H9 (cell line): ENCODE results near the gene VPREB1. TPM values are rescaled to one million over a fixed set of nuclear protein-coding genes. Genes with fewer than 3 reads are reported as not detected.
"Not testable (repeated sequence)": the region's sequence is repeated elsewhere in the genome, so short reads cannot be mapped to it uniquely, and the experiment has no call there.

Experiments
- DNase-seq: peaks from one replicate; pipeline ENCODE4 v3.0.0-alpha.2; 2017
- H2AFZ ChIP-seq: one replicate; pipeline ENCODE4 v1.6.1; 2013; ENCODE audit warnings: mild to moderate bottlenecking, low read length, control low read depth, moderate library complexity
- H2AK5ac ChIP-seq: 2 replicates; pipeline ENCODE4 v1.6.1; 2013; ENCODE audit warnings: low read length, control low read depth, mixed read lengths; ENCODE audit not compliant: insufficient read length
- H2BK120ac ChIP-seq: one replicate; pipeline ENCODE4 v1.6.1; 2013; ENCODE audit warnings: low read depth, mild to moderate bottlenecking, low read length, control low read depth, inconsistent platforms; ENCODE audit not compliant: poor library complexity, severe bottlenecking
- H2BK12ac ChIP-seq: 2 replicates; pipeline ENCODE4 v1.6.1; 2013; ENCODE audit warnings: low read length, control low read depth, mixed read lengths, low read depth; ENCODE audit not compliant: insufficient read length
- H2BK15ac ChIP-seq: 2 replicates; pipeline ENCODE4 v1.6.1; 2013; ENCODE audit warnings: low read depth, low read length, control low read depth
- H2BK20ac ChIP-seq: one replicate; pipeline ENCODE4 v1.6.1; 2013; ENCODE audit warnings: low read depth, mild to moderate bottlenecking, low read length, control low read depth, inconsistent platforms; ENCODE audit not compliant: poor library complexity, severe bottlenecking
- H2BK5ac ChIP-seq: 2 replicates; pipeline ENCODE4 v1.6.1; 2013; ENCODE audit warnings: low read length, control low read depth, mixed read lengths; ENCODE audit not compliant: insufficient read length
- H3K14ac ChIP-seq: 2 replicates; pipeline ENCODE4 v1.6.1; 2013; ENCODE audit warnings: low read length, control low read depth; ENCODE audit not compliant: insufficient read depth
- H3K18ac ChIP-seq: 2 replicates; pipeline ENCODE4 v1.6.1; 2013; ENCODE audit warnings: low read depth, mild to moderate bottlenecking, mixed read lengths, low read length, control low read depth; ENCODE audit not compliant: insufficient read length
- H3K23ac ChIP-seq: 2 replicates; pipeline ENCODE4 v1.6.1; 2013; ENCODE audit warnings: low read length, control low read depth, mixed read lengths, low read depth; ENCODE audit not compliant: insufficient read length
- H3K23me2 ChIP-seq: 2 replicates; pipeline ENCODE4 v1.6.1; 2013; ENCODE audit warnings: low read depth, mild to moderate bottlenecking, mixed read lengths, low read length, control low read depth; ENCODE audit not compliant: insufficient read length, poor library complexity, severe bottlenecking
- H3K27ac ChIP-seq: 2 replicates; pipeline ENCODE4 v1.5.1; 2013; ENCODE audit warnings: low read length, control low read depth, mixed read lengths, low read depth; ENCODE audit not compliant: insufficient read length
- H3K27me3 ChIP-seq: 2 replicates; pipeline ENCODE4 v1.6.1; 2013; ENCODE audit warnings: low read length, control low read depth, inconsistent platforms; ENCODE audit not compliant: insufficient read depth
- H3K4ac ChIP-seq: 2 replicates; pipeline ENCODE4 v1.6.1; 2013; ENCODE audit warnings: low read depth, mild to moderate bottlenecking, control low read depth, inconsistent platforms, low read length, moderate library complexity
- H3K4me1 ChIP-seq: 2 replicates; pipeline ENCODE4 v1.6.1; 2013; ENCODE audit warnings: low read length, control low read depth, inconsistent platforms; ENCODE audit not compliant: insufficient read depth
- H3K4me2 ChIP-seq: 2 replicates; pipeline ENCODE4 v1.6.1; 2013; ENCODE audit warnings: low read length, control low read depth, mixed read lengths; ENCODE audit not compliant: insufficient read length, insufficient read depth
- H3K56ac ChIP-seq: 2 replicates; pipeline ENCODE4 v1.6.1; 2013; ENCODE audit warnings: low read depth, mild to moderate bottlenecking, mixed read lengths, low read length, control low read depth; ENCODE audit not compliant: insufficient read length
- H3K79me1 ChIP-seq: 2 replicates; pipeline ENCODE4 v1.6.1; 2013; ENCODE audit warnings: low read depth, mild to moderate bottlenecking, moderate library complexity, low read length, control low read depth, inconsistent platforms; ENCODE audit not compliant: insufficient read depth, poor library complexity, severe bottlenecking
- H3K79me2 ChIP-seq: 2 replicates; pipeline ENCODE4 v1.6.1; 2013; ENCODE audit warnings: low read length, control low read depth, inconsistent platforms; ENCODE audit not compliant: insufficient read depth
- H3K9ac ChIP-seq: 2 replicates; pipeline ENCODE4 v1.6.1; 2013; ENCODE audit warnings: low read length, control low read depth, mixed read lengths; ENCODE audit not compliant: insufficient read length; ENCODE audit errors: extremely low read depth
- H3K9me3 ChIP-seq: one replicate; pipeline ENCODE4 v1.6.1; 2013; ENCODE audit warnings: low read depth, low read length, inconsistent platforms; ENCODE audit not compliant: control insufficient read depth
- H3T11ph ChIP-seq: one replicate; pipeline ENCODE4 v1.6.1; 2013; ENCODE audit warnings: mild to moderate bottlenecking, low read length, control low read depth, inconsistent platforms
- H4K20me1 ChIP-seq: one replicate; pipeline ENCODE4 v1.6.1; 2013; ENCODE audit not compliant: control insufficient read depth, insufficient read length, insufficient read depth
- H4K5ac ChIP-seq: 2 replicates; pipeline ENCODE4 v1.6.1; 2013; ENCODE audit warnings: low read depth, mild to moderate bottlenecking, mixed read lengths, low read length, control low read depth; ENCODE audit not compliant: insufficient read length
- H4K8ac ChIP-seq: replicated peaks from 2 replicates; pipeline ENCODE4 v1.6.1; 2013; ENCODE audit warnings: low read length, control low read depth, mixed read lengths, low read depth; ENCODE audit not compliant: insufficient read length
- H4K91ac ChIP-seq: 2 replicates; pipeline ENCODE4 v1.6.1; 2013; ENCODE audit warnings: low read depth, mild to moderate bottlenecking, moderate library complexity, mixed read lengths, low read length, control low read depth; ENCODE audit not compliant: insufficient read length
- H3K27ac Mint-ChIP-seq, 3 experiments: 2 replicates in 2 of 3; 3 replicates in 1 of 3; pipeline ENCODE4 v1.8.0; 2020 to 2021; ENCODE audit warnings: mixed read lengths in 3 of 3, mild to moderate bottlenecking in 1 of 3, moderate library complexity in 1 of 3
- H3K27me3 Mint-ChIP-seq: 2 replicates; pipeline ENCODE4 v1.8.0; 2021; ENCODE audit warnings: low read depth, mild to moderate bottlenecking, moderate library complexity, mixed read lengths
- H3K36me3 Mint-ChIP-seq, 3 experiments: 2 replicates in 2 of 3; 3 replicates in 1 of 3; pipeline ENCODE4 v1.8.0; 2020 to 2021; ENCODE audit warnings: low read depth in 3 of 3, mixed read lengths in 3 of 3; ENCODE audit not compliant: insufficient read depth in 1 of 3
- H3K4me1 Mint-ChIP-seq, 2 experiments: 2 replicates each; pipeline ENCODE4 v1.8.0; 2020; ENCODE audit warnings: mixed read lengths in 2 of 2
- H3K4me3 Mint-ChIP-seq, 2 experiments: 2 replicates in 1 of 2; 3 replicates in 1 of 2; pipeline ENCODE4 v1.8.0; 2020 to 2021; ENCODE audit warnings: mild to moderate bottlenecking in 2 of 2, mixed read lengths in 2 of 2, moderate library complexity in 1 of 2
- H3K9me3 Mint-ChIP-seq, 2 experiments: 2 replicates in 1 of 2; 3 replicates in 1 of 2; pipeline ENCODE4 v1.8.0; 2020; ENCODE audit warnings: mild to moderate bottlenecking in 2 of 2, mixed read lengths in 2 of 2, moderate library complexity in 1 of 2
- WGBS: extraction: QIAGEN DNeasy Blood & Tissue Kit; methylation state at CpG from one replicate; pipeline ENCODE4 v1.1.7; 2013; ENCODE audit warnings: missing lambda C conversion rate, low lambda C conversion rate, mixed read lengths; ENCODE audit not compliant: insufficient read length; ENCODE audit errors: extremely low coverage; 5-methylcytosine and 5-hydroxymethylcytosine counted together
- total RNA-seq: library from RNA; stranded (reverse); gene quantifications from 2 replicates; pipeline ENCODE4 v1.2.1, GENCODE V29; 2021

The VPREB1 gene
- total RNA-seq, 1 experiment from 2014 or later, result not detected

- H3K4me2 ChIP-seq, H3K4me1 Mint-ChIP-seq, H2BK12ac ChIP-seq, H3K14ac ChIP-seq, H3K4me1 ChIP-seq, H2AK5ac ChIP-seq, H3K9me3 ChIP-seq, H3K36me3 Mint-ChIP-seq, H3K56ac ChIP-seq, H3K18ac ChIP-seq, DNase-seq, H2BK120ac ChIP-seq, H3K27me3 ChIP-seq, H4K20me1 ChIP-seq, H4K8ac ChIP-seq, H4K5ac ChIP-seq, H3K79me1 ChIP-seq, H3K4ac ChIP-seq, H2BK5ac ChIP-seq, H3K9me3 Mint-ChIP-seq, H3T11ph ChIP-seq, H3K79me2 ChIP-seq, H2BK20ac ChIP-seq, H4K91ac ChIP-seq, H3K23ac ChIP-seq, H3K27ac ChIP-seq, H2AFZ ChIP-seq, H3K9ac ChIP-seq, H3K4me3 Mint-ChIP-seq, H2BK15ac ChIP-seq, H3K27ac Mint-ChIP-seq, H3K23me2 ChIP-seq: not testable (repeated sequence)
- 99% methylated on average over 5 of the region's 5 CpGs for WGBS
- H3K27me3 Mint-ChIP-seq, result peaks cover 19% of the 10 kb centered on the region
Observed at GRCh38 chr22:22287106-22287626, 42.6 kb downstream of the VPREB1 start.

DNA sequence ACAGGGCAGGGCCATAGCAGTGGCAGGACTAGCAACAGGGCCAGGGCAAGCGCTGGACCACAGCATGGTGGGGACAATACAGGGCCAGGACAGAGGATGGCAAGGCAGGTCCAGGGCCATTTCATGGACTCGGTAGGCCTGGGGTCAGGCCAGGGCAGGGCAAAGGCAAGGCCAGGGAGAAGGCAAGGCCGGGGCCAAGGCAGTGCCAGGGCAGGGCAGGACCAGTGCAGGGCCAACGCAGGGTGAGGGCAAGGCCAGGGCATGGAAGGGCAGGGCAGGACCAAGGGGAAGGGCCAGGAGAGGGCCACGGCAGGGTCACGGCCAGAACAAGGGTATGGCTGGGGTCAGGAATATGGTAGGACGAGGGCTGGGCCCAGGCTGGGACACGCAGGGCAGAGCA, 45.1 kb downstream of the VPREB1 start:
- H3K9me3 Mint-ChIP-seq, H2BK5ac ChIP-seq, H3K27ac ChIP-seq, H3K23me2 ChIP-seq, H3K18ac ChIP-seq, H2AFZ ChIP-seq, H3K9ac ChIP-seq, H3K9me3 ChIP-seq, H3K4me2 ChIP-seq, DNase-seq, H2AK5ac ChIP-seq, H4K91ac ChIP-seq, H4K8ac ChIP-seq, H3K79me2 ChIP-seq, H3K79me1 ChIP-seq, H3K4me3 Mint-ChIP-seq, H2BK20ac ChIP-seq, H2BK12ac ChIP-seq, H3T11ph ChIP-seq, H3K36me3 Mint-ChIP-seq, H3K27ac Mint-ChIP-seq, H4K20me1 ChIP-seq, H3K4ac ChIP-seq, H3K4me1 ChIP-seq, H2BK15ac ChIP-seq, H3K4me1 Mint-ChIP-seq, H3K14ac ChIP-seq, H3K56ac ChIP-seq, H3K23ac ChIP-seq, H3K27me3 ChIP-seq, H2BK120ac ChIP-seq, H4K5ac ChIP-seq: not testable (repeated sequence)
- WGBS, result no CpG with 5 or more reads among the region's 8 CpGs
- peaks cover 12% of the 10 kb centered on the region for H3K27me3 Mint-ChIP-seq
